Mucosa of rectum (tissue), 2 donors: ENCODE data around the gene XPNPEP1.

ENCODE experiments used
- H3K27ac ChIP-seq, 2 donors: one replicate each; pipeline ENCODE4 v1.7.0; 2013; ENCODE audit warnings: inconsistent platforms in 2 of 2, low read depth in 2 of 2, low read length in 2 of 2
- H3K27me3 ChIP-seq, 2 donors: one replicate each; pipeline ENCODE4 v1.7.0; 2013; ENCODE audit warnings: low read length in 2 of 2; ENCODE audit not compliant: control insufficient read depth in 2 of 2, insufficient read depth in 2 of 2
- H3K36me3 ChIP-seq, 2 donors: one replicate each; pipeline ENCODE4 v1.7.0; 2013; ENCODE audit warnings: low read length in 2 of 2; ENCODE audit not compliant: control insufficient read depth in 2 of 2, insufficient read depth in 2 of 2
- H3K4me1 ChIP-seq, 2 donors: one replicate each; pipeline ENCODE4 v1.7.0; 2013; ENCODE audit warnings: low read length in 2 of 2, mild to moderate bottlenecking in 1 of 2; ENCODE audit not compliant: control insufficient read depth in 2 of 2, insufficient read depth in 2 of 2
- H3K4me3 ChIP-seq, 2 donors: one replicate each; pipeline ENCODE4 v1.7.0; 2013; ENCODE audit warnings: low read length in 2 of 2
- H3K9ac ChIP-seq, 2 donors: one replicate each; pipeline ENCODE4 v1.7.0; 2013; ENCODE audit warnings: low read length in 2 of 2, low read depth in 1 of 2, mild to moderate bottlenecking in 1 of 2
- H3K9me3 ChIP-seq, 2 donors: one replicate each; pipeline ENCODE4 v1.7.0; 2013; ENCODE audit warnings: low read length in 2 of 2; ENCODE audit not compliant: control insufficient read depth in 2 of 2
- donor health status: healthy.
- donor health status: Normal muscosa, but diverticular disease.

Gene XPNPEP1

GRCh38 chr10:109852475-109853037, 70.8 kb downstream of the XPNPEP1 start:
- H3K4me3 ChIP-seq, result no peak overlapping the region
- no peaks in the 10 kb centered on the region for H3K4me1 ChIP-seq
- no peak overlapping the region for H3K27ac ChIP-seq
- H3K27me3 ChIP-seq, result no peaks in the 10 kb centered on the region
- H3K9ac ChIP-seq, result no peak overlapping the region
- H3K9me3 ChIP-seq, result no peaks in the 10 kb centered on the region
- H3K36me3 ChIP-seq, result no peaks in the 10 kb centered on the region

GRCh38 chr10:109851616-109852474, 71.5 kb downstream of the XPNPEP1 start:
- Histone ChIP-seq H3K9ac (no peak overlapping the region), H3K4me3 (no peak overlapping the region), H3K9me3 (no peaks in the 10 kb centered on the region), H3K27me3 (no peaks in the 10 kb centered on the region), H3K4me1 (no peaks in the 10 kb centered on the region), H3K27ac (no peak overlapping the region), H3K36me3 (no peaks in the 10 kb centered on the region)

- Histone ChIP-seq H3K9ac (no peak overlapping the region), H3K36me3 (no peaks in the 10 kb centered on the region), H3K27me3 (no peaks in the 10 kb centered on the region), H3K27ac (no peak overlapping the region), H3K4me3 (no peak overlapping the region), H3K4me1 (no peaks in the 10 kb centered on the region), H3K9me3 (no peaks in the 10 kb centered on the region)
Observed at GRCh38 chr10:109846832-109847231, 76.5 kb downstream of the XPNPEP1 start.

GRCh38 chr10:109845308-109845707, 78.0 kb downstream of the XPNPEP1 start:
- Histone ChIP-seq H3K4me1 (no peaks in the 10 kb centered on the region), H3K27me3 (no peaks in the 10 kb centered on the region), H3K36me3 (no peaks in the 10 kb centered on the region), H3K27ac (no peak overlapping the region), H3K9ac (no peak overlapping the region), H3K9me3 (no peaks in the 10 kb centered on the region), H3K4me3 (no peak overlapping the region)

GRCh38 chr10:109838592-109839244, 84.6 kb downstream of the XPNPEP1 start:
- Histone ChIP-seq H3K4me1 (no peaks in the 10 kb centered on the region), H3K27me3 (no peaks in the 10 kb centered on the region), H3K9ac (no peak overlapping the region), H3K4me3 (no peak overlapping the region), H3K36me3 (no peaks in the 10 kb centered on the region), H3K27ac (no peak overlapping the region), H3K9me3 (no peaks in the 10 kb centered on the region)

- H3K36me3 ChIP-seq, result no peaks in the 10 kb centered on the region
- H3K4me3 ChIP-seq, result no peak overlapping the region
- no peaks in the 10 kb centered on the region for H3K4me1 ChIP-seq
- no peaks in the 10 kb centered on the region for H3K27me3 ChIP-seq
- H3K27ac ChIP-seq, result no peak overlapping the region
- no peak overlapping the region for H3K9ac ChIP-seq
- no peaks in the 10 kb centered on the region for H3K9me3 ChIP-seq
Observed at GRCh38 chr10:109837384-109837783, 85.9 kb downstream of the XPNPEP1 start.

GRCh38 chr10:109835257-109835656, 88.1 kb downstream of the XPNPEP1 start:
- no peak overlapping the region for H3K27ac ChIP-seq
- H3K9ac ChIP-seq, result no peak overlapping the region
- no peaks in the 10 kb centered on the region for H3K36me3 ChIP-seq
- no peaks in the 10 kb centered on the region for H3K4me1 ChIP-seq
- H3K4me3 ChIP-seq, result no peak overlapping the region
- no peaks in the 10 kb centered on the region for H3K9me3 ChIP-seq
- H3K27me3 ChIP-seq, result no peaks in the 10 kb centered on the region

GRCh38 chr10:109831846-109832245, 91.5 kb downstream of the XPNPEP1 start:
- no peaks in the 10 kb centered on the region for H3K36me3 ChIP-seq
- no peaks in the 10 kb centered on the region for H3K4me1 ChIP-seq
- no peaks in the 10 kb centered on the region for H3K9me3 ChIP-seq
- H3K4me3 ChIP-seq, result no peak overlapping the region
- H3K9ac ChIP-seq, result no peak overlapping the region
- H3K27me3 ChIP-seq, result no peaks in the 10 kb centered on the region
- H3K27ac ChIP-seq, result no peak overlapping the region

- H3K4me1 ChIP-seq, result no peaks in the 10 kb centered on the region
- no peak overlapping the region for H3K27ac ChIP-seq
- no peaks in the 10 kb centered on the region for H3K9me3 ChIP-seq
- H3K9ac ChIP-seq, result no peak overlapping the region
- H3K27me3 ChIP-seq, result no peaks in the 10 kb centered on the region
- no peaks in the 10 kb centered on the region for H3K36me3 ChIP-seq
- H3K4me3 ChIP-seq, result no peak overlapping the region
Observed at GRCh38 chr10:109824206-109824605, 99.1 kb downstream of the XPNPEP1 start.

- Histone ChIP-seq H3K9me3 (no peaks in the 10 kb centered on the region), H3K36me3 (no peaks in the 10 kb centered on the region), H3K4me1 (no peaks in the 10 kb centered on the region), H3K9ac (no peak overlapping the region), H3K27me3 (no peaks in the 10 kb centered on the region), H3K27ac (no peak overlapping the region), H3K4me3 (no peak overlapping the region)
Observed at GRCh38 chr10:109823196-109823595, 100.1 kb downstream of the XPNPEP1 start.
